Hepatocyte (in vitro differentiated cells): Measurements from ENCODE around the gene PRDM16. TPM values are rescaled to one million over a fixed set of nuclear protein-coding genes. Genes with fewer than 3 reads are reported as not detected.

Experiments
- DNase-seq: peaks from one replicate; pipeline ENCODE4 v3.0.0-alpha.2; 2016; ENCODE audit warnings: low spot score
- H2AFZ ChIP-seq: fragments of 200-600 bp; sonication (generic); 2 replicates; pipeline ENCODE4 v1.6.0; 2016; ENCODE audit warnings: antibody characterized with exemption, mild to moderate bottlenecking
- H3K27ac ChIP-seq: fragments of 200-600 bp; sonication (generic); 2 replicates; pipeline ENCODE4 v1.5.1; 2016; ENCODE audit warnings: mild to moderate bottlenecking
- H3K27me3 ChIP-seq: fragments of 200-600 bp; sonication (generic); 2 replicates; pipeline ENCODE4 v1.6.1; 2016
- H3K36me3 ChIP-seq: fragments of 200-600 bp; sonication (generic); replicated peaks from 2 replicates; pipeline ENCODE4 v1.5.1; 2016; ENCODE audit warnings: low read depth; ENCODE audit not compliant: insufficient read depth
- H3K4me1 ChIP-seq: fragments of 200-600 bp; sonication (generic); 2 replicates; pipeline ENCODE4 v1.5.1; 2016; ENCODE audit warnings: mild to moderate bottlenecking, moderate library complexity; ENCODE audit not compliant: insufficient read depth
- H3K4me2 ChIP-seq: fragments of 200-600 bp; sonication (generic); 2 replicates; pipeline ENCODE4 v1.6.0; 2016
- H3K4me3 ChIP-seq: fragments of 200-600 bp; sonication (generic); 2 replicates; pipeline ENCODE4 v1.5.1; 2016; ENCODE audit warnings: mild to moderate bottlenecking
- H3K79me2 ChIP-seq: fragments of 200-600 bp; sonication (generic); 2 replicates; pipeline ENCODE4 v1.6.0; 2017; ENCODE audit warnings: mild to moderate bottlenecking
- H3K9me2 ChIP-seq: fragments of 200-600 bp; sonication (generic); replicated peaks from 2 replicates; pipeline ENCODE4 v1.6.0; 2017; ENCODE audit warnings: mild to moderate bottlenecking; ENCODE audit not compliant: insufficient read depth
- H3K9me3 ChIP-seq: fragments of 200-600 bp; sonication (generic); 2 replicates; pipeline ENCODE4 v1.5.1; 2016; ENCODE audit warnings: low read depth, mild to moderate bottlenecking
- H4K20me1 ChIP-seq: fragments of 200-600 bp; sonication (generic); 2 replicates; pipeline ENCODE4 v1.6.0; 2016; ENCODE audit warnings: mild to moderate bottlenecking; ENCODE audit not compliant: insufficient read depth, poor library complexity, severe bottlenecking
- CTCF ChIP-seq: fragments of 200-600 bp; sonication (generic); IDR thresholded peaks from 2 replicates; pipeline ENCODE4 v1.5.1; 2016; ENCODE audit warnings: antibody characterized with exemption, mild to moderate bottlenecking; ENCODE audit not compliant: poor library complexity
- EZH2 ChIP-seq: fragments of 200-600 bp; sonication (generic); IDR thresholded peaks from 2 replicates; pipeline ENCODE4 v1.6.1; 2016; ENCODE audit warnings: antibody characterized with exemption, mild to moderate bottlenecking, borderline replicate concordance
- EZH2phosphoT487 ChIP-seq: fragments of 200-600 bp; sonication (generic); IDR thresholded peaks from one replicate; pipeline ENCODE4 v1.6.1; 2018; ENCODE audit warnings: antibody characterized with exemption, mild to moderate bottlenecking, low read depth, moderate library complexity; ENCODE audit not compliant: unreplicated experiment, severe bottlenecking
- WGBS: methylation state at CpG from one replicate; pipeline ENCODE4 v1.1.6; 2016; ENCODE audit warnings: low lambda C conversion rate; ENCODE audit errors: missing lambda C conversion rate; 5-methylcytosine and 5-hydroxymethylcytosine counted together
- polyA plus RNA-seq: library from polyadenylated mRNA; unstranded; fragments of >200 nt; fragmentation: Nextera tagmentation; extraction: Ambion mirVana; gene quantifications from 2 replicates; pipeline ENCODE4 v1.2.1, GENCODE V29; 2016
- total RNA-seq: library from RNA; depleted of rRNA; stranded (reverse); fragments of >200 nt; gene quantifications from 2 replicates; pipeline ENCODE4 v1.2.3, GENCODE V29; 2014

PRDM16 gene
- total RNA-seq, result 3.9 and 9.9 TPM in 2 replicates
- polyA plus RNA-seq, result 7.7 and 8.1 TPM in 2 replicates

GRCh38 chr1:3068564-3069431, at the start of gene PRDM16:
TSS of gene PRDM16 (plus strand) at chr1:3069203. CDS start at chr1:3069260, 57 bp downstream.
- Histone ChIP-seq H3K27ac (peak within 1 kb of the TSS; percentile 79), H3K79me2 (peaks cover 21% of the 10 kb centered on the region), H3K4me1 (peaks cover 24% of the 10 kb centered on the region), H3K4me2 (peak within 1 kb of the TSS; percentile 96), H3K9me2 (no peaks in the 10 kb centered on the region), H3K27me3 (peaks cover 75% of the 10 kb centered on the region), H4K20me1 (no peaks in the 10 kb centered on the region), H3K4me3 (peak within 1 kb of the TSS; percentile 93), H3K36me3 (no peaks in the 10 kb centered on the region), H3K9me3 (no peaks in the 10 kb centered on the region), H2AFZ (peak within 1 kb of the TSS; percentile 84)
- TF ChIP-seq EZH2phosphoT487 (no peak), CTCF (no peak), EZH2 (peak; percentile 39)
- peak; percentile 67 for DNase-seq
- 1% methylated on average over 41 of the region's 106 CpGs for WGBS

DNA sequence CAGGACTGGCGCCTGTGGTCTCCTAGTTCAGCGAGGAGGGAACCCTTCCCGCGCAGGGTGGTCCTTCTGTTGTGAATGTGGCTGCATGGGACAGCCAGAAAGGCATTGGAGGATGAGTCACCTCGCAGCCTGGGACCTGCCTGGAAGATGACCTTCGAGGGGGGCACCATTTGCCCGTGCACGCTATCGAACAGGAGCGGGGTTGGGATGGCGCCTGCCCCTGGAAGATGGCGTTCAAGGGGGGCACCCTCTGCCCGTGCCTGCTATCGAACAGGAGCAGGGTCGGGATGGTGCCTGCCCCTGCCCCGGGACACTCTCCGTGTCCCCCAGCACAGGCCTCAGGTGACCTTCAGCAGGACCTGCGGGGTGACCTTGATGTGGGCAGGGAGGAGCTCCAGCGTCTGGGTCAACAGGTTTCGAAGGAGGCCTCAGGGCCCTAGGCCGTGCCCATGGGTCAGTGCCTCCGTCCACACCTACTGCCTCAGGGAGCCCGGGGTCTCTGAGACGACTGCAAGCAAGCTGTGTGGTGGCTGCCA, 49.4 kb upstream of the PRDM16 start:
- Histone ChIP-seq H3K4me1 (no peaks in the 10 kb centered on the region), H3K9me2 (no peaks in the 10 kb centered on the region), H3K4me3 (no peak overlapping the region), H2AFZ (no peak overlapping the region), H3K9me3 (no peaks in the 10 kb centered on the region), H3K4me2 (no peak overlapping the region), H4K20me1 (no peaks in the 10 kb centered on the region), H3K27ac (no peak overlapping the region), H3K36me3 (no peaks in the 10 kb centered on the region), H3K27me3 (no peaks in the 10 kb centered on the region), H3K79me2 (no peaks in the 10 kb centered on the region)
- 88% methylated on average over 23 of the region's 24 CpGs for WGBS
- TF ChIP-seq EZH2phosphoT487, result no peak
- no peak for TF ChIP-seq CTCF
- no peak for DNase-seq

- 77% methylated on average over 12 of the region's 12 CpGs for WGBS
- no peak overlapping the region for H3K4me3 ChIP-seq
- TF ChIP-seq CTCF (no peak), EZH2phosphoT487 (no peak), EZH2 (no peak)
- no peak overlapping the region for H3K27ac ChIP-seq
- H3K9me3 ChIP-seq, result no peaks in the 10 kb centered on the region
- no peaks in the 10 kb centered on the region for H3K9me2 ChIP-seq
- DNase-seq, result no peak
- no peaks in the 10 kb centered on the region for H3K36me3 ChIP-seq
- no peak overlapping the region for H3K4me2 ChIP-seq
- no peaks in the 10 kb centered on the region for H3K4me1 ChIP-seq
- no peak overlapping the region for H2AFZ ChIP-seq
- H4K20me1 ChIP-seq, result no peaks in the 10 kb centered on the region
- no peaks in the 10 kb centered on the region for H3K27me3 ChIP-seq
- H3K79me2 ChIP-seq, result no peaks in the 10 kb centered on the region
Measured at GRCh38 chr1:3020263-3020909, 48.6 kb upstream of the PRDM16 start.
